CD14-positive monocyte (primary cell): ENCODE measurements around the gene DEAF1. TPM values are rescaled to one million over a fixed set of nuclear protein-coding genes. Genes with fewer than 3 reads are reported as not detected.

Experiments used
- DNase-seq, 3 donors: peaks; one replicate each; pipeline ENCODE4 v3.0.0-alpha.2; 2011 to 2022
- H2AFZ ChIP-seq: 2 replicates; pipeline ENCODE4 v1.6.0; 2012; ENCODE audit warnings: mild to moderate bottlenecking, low read depth, low read length, inconsistent platforms; ENCODE audit not compliant: insufficient read depth, poor library complexity, severe bottlenecking
- H3K27ac ChIP-seq, 2 donors: 1 replicate in 1 of 2; 2 replicates in 1 of 2; pipeline ENCODE4 v1.5.1; 2012 to 2013; ENCODE audit warnings: low read length in 2 of 2, control low read depth in 1 of 2, inconsistent platforms in 1 of 2, low read depth in 1 of 2, mild to moderate bottlenecking in 1 of 2
- H3K27me3 ChIP-seq, 2 donors: one replicate each; pipeline versions ENCODE4 v1.6.0 to v1.6.1; 2011 to 2013; ENCODE audit warnings: low read length in 2 of 2; ENCODE audit not compliant: control insufficient read depth in 2 of 2, insufficient read depth in 2 of 2
- H3K36me3 ChIP-seq, 2 donors: replicated peaks in 1 of 2; 1 replicate in 1 of 2; 2 replicates in 1 of 2; pipeline versions ENCODE4 v1.5.1 to v1.6.1; 2012 to 2013; ENCODE audit warnings: low read length in 2 of 2, control low read depth in 1 of 2, inconsistent platforms in 1 of 2, mild to moderate bottlenecking in 1 of 2; ENCODE audit not compliant: insufficient read depth in 2 of 2, control insufficient read depth in 1 of 2
- H3K4me1 ChIP-seq, 2 donors: 1 replicate in 1 of 2; 2 replicates in 1 of 2; pipeline versions ENCODE4 v1.5.1 to v1.6.1; 2012 to 2013; ENCODE audit warnings: low read length in 2 of 2, control low read depth in 1 of 2, inconsistent platforms in 1 of 2, mild to moderate bottlenecking in 1 of 2, moderate library complexity in 1 of 2; ENCODE audit not compliant: insufficient read depth in 2 of 2, control insufficient read depth in 1 of 2
- H3K4me2 ChIP-seq: replicated peaks from 2 replicates; pipeline ENCODE3; 2012; ENCODE audit warnings: low read length, moderate library complexity, mild to moderate bottlenecking; ENCODE audit not compliant: poor library complexity, severe bottlenecking; ENCODE audit errors: extremely low read depth
- H3K4me3 ChIP-seq, 3 experiments: fragments of 200-600 bp in 1 of 3; sonication (generic) in 1 of 3; replicated peaks in 1 of 3; 1 replicate in 2 of 3; 2 replicates in 1 of 3; pipeline ENCODE4 v1.5.1; 2011 to 2013; ENCODE audit warnings: low read length in 3 of 3, mild to moderate bottlenecking in 3 of 3, control low read depth in 2 of 3, low read depth in 2 of 3, inconsistent platforms in 1 of 3, moderate library complexity in 1 of 3
- H3K79me2 ChIP-seq: 2 replicates; pipeline ENCODE4 v1.6.0; 2012; ENCODE audit warnings: mild to moderate bottlenecking, control low read depth, inconsistent platforms, low read length, moderate library complexity; ENCODE audit not compliant: insufficient read depth
- H3K9ac ChIP-seq: 2 replicates; pipeline ENCODE4 v1.6.0; 2017; ENCODE audit warnings: low read length, mild to moderate bottlenecking; ENCODE audit not compliant: insufficient read depth, poor library complexity, severe bottlenecking
- H3K9me3 ChIP-seq, 2 donors: replicated peaks in 1 of 2; 1 replicate in 1 of 2; 2 replicates in 1 of 2; pipeline versions ENCODE4 v1.5.1 to v1.6.1; 2012 to 2013; ENCODE audit warnings: low read length in 2 of 2, control low read depth in 1 of 2; ENCODE audit not compliant: control insufficient read depth in 1 of 2, insufficient read depth in 1 of 2
- H4K20me1 ChIP-seq: 2 replicates; pipeline ENCODE4 v1.6.0; 2012; ENCODE audit warnings: mild to moderate bottlenecking, low read length, control low read depth, moderate library complexity; ENCODE audit not compliant: insufficient read depth
- H3K27ac Mint-ChIP-seq, 7 donors: one replicate each; pipeline ENCODE4 v1.8.0; 2020; ENCODE audit warnings: mild to moderate bottlenecking in 7 of 7, mixed read lengths in 7 of 7, moderate library complexity in 6 of 7, inconsistent platforms in 2 of 7
- H3K27me3 Mint-ChIP-seq, 3 donors: one replicate each; pipeline ENCODE4 v1.8.0; 2021 to 2022; ENCODE audit warnings: low read depth in 3 of 3, mild to moderate bottlenecking in 3 of 3, mixed read lengths in 3 of 3, moderate library complexity in 3 of 3, inconsistent platforms in 1 of 3
- H3K36me3 Mint-ChIP-seq, 2 donors: one replicate each; pipeline ENCODE4 v1.8.0; 2020; ENCODE audit warnings: mixed read lengths in 2 of 2, inconsistent platforms in 1 of 2, mild to moderate bottlenecking in 1 of 2
- H3K4me1 Mint-ChIP-seq: one replicate; pipeline ENCODE4 v1.8.0; 2020; ENCODE audit warnings: mild to moderate bottlenecking, mixed read lengths
- H3K4me3 Mint-ChIP-seq, 2 donors: one replicate each; pipeline ENCODE4 v1.8.0; 2020; ENCODE audit warnings: mild to moderate bottlenecking in 2 of 2, mixed read lengths in 2 of 2, moderate library complexity in 1 of 2
- H3K9me3 Mint-ChIP-seq, 7 donors: one replicate each; pipeline ENCODE4 v1.8.0; 2020 to 2022; ENCODE audit warnings: mixed read lengths in 7 of 7, mild to moderate bottlenecking in 6 of 7, moderate library complexity in 6 of 7, inconsistent platforms in 2 of 7
- WGBS: methylation state at CpG from one replicate; pipeline ENCODE4 v1.1.5; 2013; ENCODE audit warnings: missing lambda C conversion rate; ENCODE audit not compliant: insufficient coverage; 5-methylcytosine and 5-hydroxymethylcytosine counted together
- intact Hi-C, 2 donors: fragments of 100-400 bp; cut with micrococcal nuclease; formaldehyde crosslinking; loops; one replicate each; pipeline versions ENCODE4 v1.15.0 to v1.15.1; 2023
- polyA plus RNA-seq, 3 donors: library from polyadenylated mRNA; depleted of rRNA in 1 of 3; unstranded in 2 of 3; stranded (reverse) in 1 of 3; fragments of 300-500 nt in 2 of 3; fragments of >200 nt in 1 of 3; fragmentation: Illumina TruSeq in 2 of 3; gene quantifications; 1 replicate in 2 of 3; 2 replicates in 1 of 3; pipeline ENCODE4 v1.2.3, GENCODE V29; 2012 to 2021
- TF ChIP-seq, protein P1 (sequence below): fragments of 200-600 bp; IDR thresholded peaks from one replicate; pipeline ENCODE4 v1.8.0; 2022; ENCODE audit warnings: antibody characterized with exemption, mild to moderate bottlenecking

Gene DEAF1
- polyA plus RNA-seq, 3 donors = 18.0 to 22.3 (median 22.2) TPM

DNA sequence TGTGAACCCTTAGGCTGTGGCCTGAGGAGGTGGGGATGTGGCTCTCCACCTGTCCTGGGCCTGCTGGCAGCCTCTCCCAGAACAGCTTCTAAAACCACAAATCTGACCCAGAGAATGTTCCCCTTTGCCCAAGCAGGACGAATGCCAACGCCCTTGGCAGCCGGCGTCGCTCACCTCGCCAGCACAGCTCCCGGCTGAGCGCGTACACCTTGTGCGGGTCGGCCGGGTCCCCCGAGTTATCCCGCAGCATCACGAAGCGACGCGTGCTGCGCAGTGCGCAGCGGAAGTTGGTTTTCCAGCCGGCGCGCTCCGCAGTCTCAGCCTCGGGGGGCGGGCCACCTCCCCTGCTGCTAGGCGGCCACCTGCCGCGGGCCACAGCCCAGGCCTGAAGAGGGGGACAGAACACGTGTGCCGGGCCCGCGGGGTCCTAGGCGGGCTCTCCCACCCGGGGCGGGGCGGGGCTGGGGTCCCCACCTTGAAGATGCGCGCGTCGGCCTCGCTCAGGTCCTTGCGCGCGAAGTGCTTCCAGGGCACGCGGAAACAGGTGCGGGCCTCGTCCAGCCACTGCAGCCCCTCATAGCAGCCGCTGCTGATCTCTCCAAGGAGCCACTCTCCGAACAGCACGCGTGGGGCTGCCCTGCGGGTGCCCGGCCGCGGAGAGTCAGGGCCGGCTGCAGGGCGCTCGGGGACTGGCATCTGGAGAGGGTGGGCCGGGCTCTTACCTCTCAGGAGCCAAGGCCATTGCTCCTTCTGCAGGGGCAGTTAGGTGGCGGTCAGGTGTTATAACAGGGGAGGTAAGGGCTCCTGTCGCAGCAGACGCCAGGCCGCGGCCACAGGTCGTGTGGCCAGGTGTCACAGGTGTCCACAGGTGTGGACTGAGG, 80.2 kb downstream of the DEAF1 start:
- peak overlapping the region; percentile 81 to 91 for H3K4me3 Mint-ChIP-seq
- Histone ChIP-seq H3K27me3 (no peaks in the 10 kb centered on the region), H3K4me2 (peak overlapping the region; percentile 85), H3K4me1 (peaks cover 38 to 41% of the 10 kb centered on the region in 2 donors), H3K9ac (peak overlapping the region; percentile 88), H3K79me2 (peaks cover 25% of the 10 kb centered on the region), H3K36me3 (peaks cover 43 to 48% of the 10 kb centered on the region in 2 donors), H3K27ac (peak overlapping the region; percentile 93 to 94), H3K9me3 (no peaks in the 10 kb centered on the region), H3K4me3 (peak overlapping the region; percentile 77 to 98 (median 90)), H4K20me1 (peaks cover 52% of the 10 kb centered on the region), H2AFZ (no peak overlapping the region)
- no peak for DNase-seq
- intact Hi-C loops = loop anchor here (5.0 kb wide), 1 partner anchor 38 kb away; the partner anchor contains the start of gene PHRF1 (in 2 of the 2)
- 72% methylated on average over 68 of the region's 68 CpGs for WGBS
- H3K27ac Mint-ChIP-seq = peak overlapping the region; percentile 92 to 97 (median 95)
- TF ChIP-seq, protein P1, sequence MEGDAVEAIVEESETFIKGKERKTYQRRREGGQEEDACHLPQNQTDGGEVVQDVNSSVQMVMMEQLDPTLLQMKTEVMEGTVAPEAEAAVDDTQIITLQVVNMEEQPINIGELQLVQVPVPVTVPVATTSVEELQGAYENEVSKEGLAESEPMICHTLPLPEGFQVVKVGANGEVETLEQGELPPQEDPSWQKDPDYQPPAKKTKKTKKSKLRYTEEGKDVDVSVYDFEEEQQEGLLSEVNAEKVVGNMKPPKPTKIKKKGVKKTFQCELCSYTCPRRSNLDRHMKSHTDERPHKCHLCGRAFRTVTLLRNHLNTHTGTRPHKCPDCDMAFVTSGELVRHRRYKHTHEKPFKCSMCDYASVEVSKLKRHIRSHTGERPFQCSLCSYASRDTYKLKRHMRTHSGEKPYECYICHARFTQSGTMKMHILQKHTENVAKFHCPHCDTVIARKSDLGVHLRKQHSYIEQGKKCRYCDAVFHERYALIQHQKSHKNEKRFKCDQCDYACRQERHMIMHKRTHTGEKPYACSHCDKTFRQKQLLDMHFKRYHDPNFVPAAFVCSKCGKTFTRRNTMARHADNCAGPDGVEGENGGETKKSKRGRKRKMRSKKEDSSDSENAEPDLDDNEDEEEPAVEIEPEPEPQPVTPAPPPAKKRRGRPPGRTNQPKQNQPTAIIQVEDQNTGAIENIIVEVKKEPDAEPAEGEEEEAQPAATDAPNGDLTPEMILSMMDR = no peak
- no peaks in the 10 kb centered on the region for H3K9me3 Mint-ChIP-seq
- H3K27me3 Mint-ChIP-seq = peaks cover 0 to 1% (median 0%) of the 10 kb centered on the region in 3 donors
- H3K4me1 Mint-ChIP-seq = peaks cover 26% of the 10 kb centered on the region
- H3K36me3 Mint-ChIP-seq = peaks cover 27 to 53% of the 10 kb centered on the region in 2 donors

DNA sequence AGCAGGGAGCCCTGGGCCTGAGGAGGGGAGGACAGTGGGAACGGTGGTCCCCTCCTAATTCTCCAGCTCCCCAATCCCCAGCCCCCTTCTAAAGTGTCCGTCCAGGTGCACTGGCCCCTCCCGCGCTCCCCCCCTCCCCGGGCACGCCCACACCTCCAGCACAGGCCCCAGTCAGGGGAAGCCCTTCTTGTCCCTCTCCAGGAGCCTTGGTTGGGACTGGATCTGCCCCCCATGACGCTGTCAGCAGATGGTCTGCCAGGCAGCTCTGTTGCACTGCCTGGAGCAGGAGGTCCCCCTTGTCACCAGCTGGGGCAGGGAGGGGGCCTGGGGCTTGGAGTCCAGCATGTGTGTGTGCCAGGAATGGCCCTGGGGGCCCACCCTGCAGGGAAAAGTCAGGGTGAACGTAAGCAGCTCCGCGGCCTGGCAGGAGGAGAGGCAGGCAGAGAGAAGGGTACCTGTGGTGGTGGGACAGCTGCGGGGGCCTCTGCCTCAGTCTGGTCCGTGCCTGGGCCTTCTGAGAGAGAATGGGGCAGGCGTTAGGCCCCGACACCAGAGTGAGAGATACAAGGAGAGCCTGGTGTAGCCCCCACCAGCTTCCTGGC, 80.9 kb downstream of the DEAF1 start:
- Histone ChIP-seq H4K20me1 (peaks cover 55% of the 10 kb centered on the region), H3K4me3 (peak overlapping the region in 1 of 3 experiments; percentile 90), H3K9ac (peak overlapping the region; percentile 8), H3K4me2 (peak overlapping the region; percentile 85), H3K79me2 (peaks cover 25% of the 10 kb centered on the region), H3K9me3 (no peaks in the 10 kb centered on the region), H3K36me3 (peaks cover 51 to 55% of the 10 kb centered on the region in 2 donors), H3K4me1 (peaks cover 38 to 40% of the 10 kb centered on the region in 2 donors), H2AFZ (no peak overlapping the region), H3K27ac (peak overlapping the region; percentile 59 to 93), H3K27me3 (no peaks in the 10 kb centered on the region)
- TF ChIP-seq, protein P1 = no peak
- Mint-ChIP-seq H3K4me3 (peak overlapping the region; percentile 67 to 84), H3K9me3 (no peaks in the 10 kb centered on the region), H3K27ac (peak overlapping the region; percentile 62 to 94 (median 89)), H3K4me1 (peaks cover 26% of the 10 kb centered on the region), H3K27me3 (peaks cover 0 to 1% (median 0%) of the 10 kb centered on the region in 3 donors), H3K36me3 (peaks cover 30 to 55% of the 10 kb centered on the region in 2 donors)
- WGBS = 91% methylated on average over 9 of the region's 14 CpGs
- DNase-seq = no peak
- intact Hi-C loops = loop anchor here (5.0 kb wide), 1 partner anchor 37 kb away; the partner anchor contains the start of gene PHRF1 (in 2 of the 2)
